Measurements from ENCODE around the gene EIPR1.

DNA sequence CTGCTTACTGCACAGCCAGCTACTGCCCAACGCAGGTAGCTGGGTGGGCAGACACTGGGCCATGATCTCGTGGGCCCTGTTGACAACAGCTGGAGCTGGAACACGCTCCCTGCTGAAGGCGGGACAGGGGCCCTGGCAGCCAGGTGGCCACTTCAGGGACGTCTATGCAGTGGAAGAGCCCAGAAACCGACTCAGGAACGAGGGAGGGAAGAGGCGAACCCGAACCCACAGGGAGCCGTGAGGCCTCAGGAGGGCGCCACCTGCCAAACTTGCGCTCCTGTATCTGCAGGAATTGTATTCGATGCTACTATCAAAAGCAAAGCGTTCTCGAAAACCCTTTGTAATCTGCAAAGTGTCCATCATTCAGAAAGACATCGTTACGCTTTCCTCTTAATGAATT, 198.4 kb downstream of the EIPR1 start:
- TF ChIP-seq, protein P1, sequence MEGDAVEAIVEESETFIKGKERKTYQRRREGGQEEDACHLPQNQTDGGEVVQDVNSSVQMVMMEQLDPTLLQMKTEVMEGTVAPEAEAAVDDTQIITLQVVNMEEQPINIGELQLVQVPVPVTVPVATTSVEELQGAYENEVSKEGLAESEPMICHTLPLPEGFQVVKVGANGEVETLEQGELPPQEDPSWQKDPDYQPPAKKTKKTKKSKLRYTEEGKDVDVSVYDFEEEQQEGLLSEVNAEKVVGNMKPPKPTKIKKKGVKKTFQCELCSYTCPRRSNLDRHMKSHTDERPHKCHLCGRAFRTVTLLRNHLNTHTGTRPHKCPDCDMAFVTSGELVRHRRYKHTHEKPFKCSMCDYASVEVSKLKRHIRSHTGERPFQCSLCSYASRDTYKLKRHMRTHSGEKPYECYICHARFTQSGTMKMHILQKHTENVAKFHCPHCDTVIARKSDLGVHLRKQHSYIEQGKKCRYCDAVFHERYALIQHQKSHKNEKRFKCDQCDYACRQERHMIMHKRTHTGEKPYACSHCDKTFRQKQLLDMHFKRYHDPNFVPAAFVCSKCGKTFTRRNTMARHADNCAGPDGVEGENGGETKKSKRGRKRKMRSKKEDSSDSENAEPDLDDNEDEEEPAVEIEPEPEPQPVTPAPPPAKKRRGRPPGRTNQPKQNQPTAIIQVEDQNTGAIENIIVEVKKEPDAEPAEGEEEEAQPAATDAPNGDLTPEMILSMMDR (conservative IDR thresholded peaks at IDR 0.05; ENCODE audit: low read depth, low read length): no peak; the same call in 1 of the 2 replicates
- TF ChIP-seq BHLHE40 (IDR thresholded peaks at IDR 0.05; ENCODE audit: low read depth, low read length): no peak

Measured in IMR-90 (cell line).